Activated CD4-positive, CD25-positive, alpha-beta regulatory T cell treated with anti-CD3 and anti-CD28 coated beads, Interleukin-2, amount 50 U/mL, for 24 hours (primary cell): Measurements from ENCODE around the gene BORCS5.
"Not testable (repeated sequence)": the region's sequence is repeated elsewhere in the genome, so short reads cannot be mapped to it uniquely, and the experiment has no call there.

Source experiments
- ATAC-seq, 2 donors: fragments of 150-1000 bp; cut with Tn5 transposase; one replicate each; pipeline ENCODE4 v1.10.0; 2021; ENCODE audit warnings: mild to moderate bottlenecking in 1 of 2, moderate library complexity in 1 of 2

The BORCS5 gene

GRCh38 chr12:12466157-12466556 lies 109.3 kb downstream of the BORCS5 start:
- ATAC-seq = peak; percentile 11 to 17

GRCh38 chr12:12467264-12467663 lies 110.4 kb downstream of the BORCS5 start:
- peak; percentile 65 to 74 for ATAC-seq

GRCh38 chr12:12467688-12468261 lies 110.9 kb downstream of the BORCS5 start:
- peak in 1 of 2 donors; percentile 34 for ATAC-seq

GRCh38 chr12:12468575-12468974 lies 111.7 kb downstream of the BORCS5 start:
- no peak for ATAC-seq

- no peak for ATAC-seq
Measured at GRCh38 chr12:12469386-12469785, 112.5 kb downstream of the BORCS5 start.

- no peak for ATAC-seq
Measured at GRCh38 chr12:12470751-12471306, 114.0 kb downstream of the BORCS5 start.

- ATAC-seq = not testable (repeated sequence)
Measured at GRCh38 chr12:12471982-12472961, 115.4 kb downstream of the BORCS5 start.

- no peak for ATAC-seq
Measured at GRCh38 chr12:12473223-12473622, 116.3 kb downstream of the BORCS5 start.

- ATAC-seq = peak; percentile 39 to 49
Measured at GRCh38 chr12:12474471-12474928, 117.6 kb downstream of the BORCS5 start.

- peak; percentile 87 to 91 for ATAC-seq
Measured at GRCh38 chr12:12474931-12475795, 118.3 kb downstream of the BORCS5 start.

- no peak for ATAC-seq
Measured at GRCh38 chr12:12476857-12477531, 120.1 kb downstream of the BORCS5 start.

- no peak for ATAC-seq
Measured at GRCh38 chr12:12477532-12477890, 120.6 kb downstream of the BORCS5 start.

GRCh38 chr12:12480074-12480473 lies 123.2 kb downstream of the BORCS5 start:
- peak in 1 of 2 donors; percentile 27 for ATAC-seq

GRCh38 chr12:12481631-12482030 lies 124.8 kb downstream of the BORCS5 start:
- peak; percentile 37 to 39 for ATAC-seq

GRCh38 chr12:12482150-12482761 lies 125.4 kb downstream of the BORCS5 start:
- ATAC-seq = peak; percentile 61 to 68

- no peak for ATAC-seq
Measured at GRCh38 chr12:12482959-12483358, 126.1 kb downstream of the BORCS5 start.

GRCh38 chr12:12483438-12483837 lies 126.6 kb downstream of the BORCS5 start:
- no peak for ATAC-seq

GRCh38 chr12:12486661-12487240 lies 129.9 kb downstream of the BORCS5 start:
- ATAC-seq = peak; percentile 11

GRCh38 chr12:12487490-12487889 lies 130.6 kb downstream of the BORCS5 start:
- no peak for ATAC-seq

GRCh38 chr12:12488296-12488695 lies 131.4 kb downstream of the BORCS5 start:
- no peak for ATAC-seq
